HepG2 (cell line): ENCODE results near the gene PTGDR2. TPM values are rescaled to one million over a fixed set of nuclear protein-coding genes. Genes with fewer than 3 reads are reported as not detected.

Experiments
- CBX5 ChIP-seq: sonication (generic); formaldehyde crosslinking; IDR thresholded peaks from 2 replicates; pipeline ENCODE4 v1.4.0; 2020; ENCODE audit warnings: missing genetic modification reagents, borderline replicate concordance
- ELF1 ChIP-seq: sonication (generic); formaldehyde crosslinking; IDR thresholded peaks from 2 replicates; pipeline ENCODE4 v1.4.0; 2020; ENCODE audit warnings: missing genetic modification reagents
- IRF2 ChIP-seq: IDR thresholded peaks from 2 replicates; pipeline ENCODE4 v1.6.1; 2018; ENCODE audit warnings: missing genetic modification reagents, missing compliant biosample characterization
- MIXL1 ChIP-seq: IDR thresholded peaks from 2 replicates; pipeline ENCODE4 v1.6.1; 2016
- RCOR2 ChIP-seq: IDR thresholded peaks from 2 replicates; pipeline ENCODE4 v1.6.1; 2016; ENCODE audit warnings: missing biosample characterization, missing genetic modification reagents
- RXRA ChIP-seq: sonication (generic); formaldehyde crosslinking; IDR thresholded peaks from 2 replicates; pipeline ENCODE4 v1.5.1; 2020; ENCODE audit warnings: missing genetic modification reagents
- SALL1 ChIP-seq: sonication (generic); formaldehyde crosslinking; IDR thresholded peaks from 2 replicates; pipeline ENCODE4 v1.8.0; 2022; ENCODE audit warnings: mild to moderate bottlenecking, missing genetic modification reagents
- SALL2 ChIP-seq: sonication (generic); formaldehyde crosslinking; IDR thresholded peaks from 2 replicates; pipeline ENCODE4 v1.8.1; 2023; ENCODE audit warnings: mild to moderate bottlenecking, missing genetic modification reagents, inconsistent platforms
- SMYD3 ChIP-seq: sonication (generic); formaldehyde crosslinking; IDR thresholded peaks from 2 replicates; pipeline ENCODE4 v1.8.1; 2023; ENCODE audit warnings: mild to moderate bottlenecking, missing genetic modification reagents
- TBP ChIP-seq: sonication (generic); formaldehyde crosslinking; IDR thresholded peaks from 2 replicates; pipeline ENCODE4 v1.5.0; 2020; ENCODE audit warnings: missing genetic modification reagents
- ZFX ChIP-seq: sonication (generic); formaldehyde crosslinking; IDR thresholded peaks from 2 replicates; pipeline ENCODE4 v1.4.0; 2020; ENCODE audit warnings: mild to moderate bottlenecking, low read depth, missing genetic modification reagents, moderate library complexity
- ZNF709 ChIP-seq: sonication (generic); formaldehyde crosslinking; IDR thresholded peaks from 2 replicates; pipeline ENCODE4 v1.5.0; 2020; ENCODE audit warnings: mild to moderate bottlenecking, missing genetic modification reagents
- polyA plus RNA-seq, 8 experiments: library from polyadenylated mRNA; depleted of rRNA in 3 of 8; stranded (reverse) in 7 of 8; unstranded in 1 of 8; fragments of >200 nt; fragmentation: Illumina TruSeq in 4 of 8; extraction: Trizol in 4 of 8; gene quantifications; 2 replicates each; pipeline versions ENCODE4 v1.2.1 to v1.2.3, GENCODE V29; 2011 to 2016; ENCODE audit warnings: low read depth in 4 of 8, missing spikeins in 1 of 8, mixed read lengths in 1 of 8; ENCODE audit not compliant: insufficient read depth in 1 of 8
- total RNA-seq, 5 experiments: library from RNA; depleted of rRNA; stranded (reverse); fragments of >200 nt; fragmentation: Illumina TruSeq; extraction: Trizol; gene quantifications; 2 replicates each; pipeline ENCODE4 v1.2.3, GENCODE V29; 2016; ENCODE audit warnings: low read depth in 1 of 5
- TF ChIP-seq, protein P1 (sequence below), 2 experiments: fragments of 450-650 bp in 1 of 2; sonication (generic) in 1 of 2; formaldehyde crosslinking in 1 of 2; IDR thresholded peaks; 2 replicates each; pipeline versions ENCODE4 v1.6.1 to v1.8.0; 2016 to 2022; ENCODE audit warnings: antibody characterized with exemption in 1 of 2, mild to moderate bottlenecking in 1 of 2, missing genetic modification reagents in 1 of 2
- TF ChIP-seq, protein P2 (sequence below): sonication (generic); formaldehyde crosslinking; IDR thresholded peaks from 2 replicates; pipeline ENCODE4 v1.8.0; 2022; ENCODE audit warnings: missing genetic modification reagents, mild to moderate bottlenecking, borderline replicate concordance
- TF ChIP-seq, protein P3 (sequence below): sonication (generic); formaldehyde crosslinking; IDR thresholded peaks from 2 replicates; pipeline ENCODE4 v1.8.0; 2022; ENCODE audit warnings: low read depth, missing genetic modification reagents

PTGDR2 gene
- total and polyA plus RNA-seq, 2 of the 13 experiments (the other 11 are each of a cell fraction or from before 2014, with no cell fraction given), result 1.9 to 2.5 TPM

DNA sequence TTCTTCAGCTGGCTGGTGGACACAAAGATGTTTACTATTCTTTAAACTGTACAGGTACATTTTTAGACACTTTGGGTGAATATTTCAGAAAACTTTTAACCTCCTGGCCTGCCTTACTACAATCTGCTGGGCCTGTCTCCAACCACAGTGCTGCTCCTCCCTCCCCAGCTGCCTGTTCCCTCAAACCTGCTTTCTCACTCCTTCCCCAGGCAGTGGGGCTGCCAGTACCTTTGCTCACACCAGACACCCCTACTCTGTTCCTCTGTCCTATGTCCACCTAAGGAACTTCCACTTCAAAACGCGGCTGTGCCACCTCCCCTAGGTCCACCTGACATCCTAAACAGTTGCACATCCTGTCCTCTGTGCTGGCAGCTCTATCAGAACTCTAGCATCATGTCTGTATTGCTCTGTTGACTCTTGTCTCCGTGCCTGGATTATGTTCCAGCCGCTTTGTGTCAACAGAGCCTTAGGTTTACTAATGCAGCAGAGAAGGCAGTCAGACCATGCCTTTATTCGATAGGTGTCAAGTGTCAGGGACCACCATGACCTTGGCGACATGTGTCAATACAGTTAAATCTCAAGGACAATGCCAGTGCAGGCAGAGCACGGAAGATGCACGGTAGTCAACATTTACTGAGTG is 25.0 kb upstream of the PTGDR2 start (continued):
- TF ChIP-seq, protein P1, sequence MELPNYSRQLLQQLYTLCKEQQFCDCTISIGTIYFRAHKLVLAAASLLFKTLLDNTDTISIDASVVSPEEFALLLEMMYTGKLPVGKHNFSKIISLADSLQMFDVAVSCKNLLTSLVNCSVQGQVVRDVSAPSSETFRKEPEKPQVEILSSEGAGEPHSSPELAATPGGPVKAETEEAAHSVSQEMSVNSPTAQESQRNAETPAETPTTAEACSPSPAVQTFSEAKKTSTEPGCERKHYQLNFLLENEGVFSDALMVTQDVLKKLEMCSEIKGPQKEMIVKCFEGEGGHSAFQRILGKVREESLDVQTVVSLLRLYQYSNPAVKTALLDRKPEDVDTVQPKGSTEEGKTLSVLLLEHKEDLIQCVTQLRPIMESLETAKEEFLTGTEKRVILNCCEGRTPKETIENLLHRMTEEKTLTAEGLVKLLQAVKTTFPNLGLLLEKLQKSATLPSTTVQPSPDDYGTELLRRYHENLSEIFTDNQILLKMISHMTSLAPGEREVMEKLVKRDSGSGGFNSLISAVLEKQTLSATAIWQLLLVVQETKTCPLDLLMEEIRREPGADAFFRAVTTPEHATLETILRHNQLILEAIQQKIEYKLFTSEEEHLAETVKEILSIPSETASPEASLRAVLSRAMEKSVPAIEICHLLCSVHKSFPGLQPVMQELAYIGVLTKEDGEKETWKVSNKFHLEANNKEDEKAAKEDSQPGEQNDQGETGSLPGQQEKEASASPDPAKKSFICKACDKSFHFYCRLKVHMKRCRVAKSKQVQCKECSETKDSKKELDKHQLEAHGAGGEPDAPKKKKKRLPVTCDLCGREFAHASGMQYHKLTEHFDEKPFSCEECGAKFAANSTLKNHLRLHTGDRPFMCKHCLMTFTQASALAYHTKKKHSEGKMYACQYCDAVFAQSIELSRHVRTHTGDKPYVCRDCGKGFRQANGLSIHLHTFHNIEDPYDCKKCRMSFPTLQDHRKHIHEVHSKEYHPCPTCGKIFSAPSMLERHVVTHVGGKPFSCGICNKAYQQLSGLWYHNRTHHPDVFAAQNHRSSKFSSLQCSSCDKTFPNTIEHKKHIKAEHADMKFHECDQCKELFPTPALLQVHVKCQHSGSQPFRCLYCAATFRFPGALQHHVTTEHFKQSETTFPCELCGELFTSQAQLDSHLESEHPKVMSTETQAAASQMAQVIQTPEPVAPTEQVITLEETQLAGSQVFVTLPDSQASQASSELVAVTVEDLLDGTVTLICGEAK (IDR thresholded peaks at IDR 0.05), result no peak
- TF ChIP-seq, protein P1 (CRISPR knock-in tag; IDR thresholded peaks at IDR 0.05), result peak; percentile 80; the same call in 1 of the 2 replicates
- TF ChIP-seq, protein P2, sequence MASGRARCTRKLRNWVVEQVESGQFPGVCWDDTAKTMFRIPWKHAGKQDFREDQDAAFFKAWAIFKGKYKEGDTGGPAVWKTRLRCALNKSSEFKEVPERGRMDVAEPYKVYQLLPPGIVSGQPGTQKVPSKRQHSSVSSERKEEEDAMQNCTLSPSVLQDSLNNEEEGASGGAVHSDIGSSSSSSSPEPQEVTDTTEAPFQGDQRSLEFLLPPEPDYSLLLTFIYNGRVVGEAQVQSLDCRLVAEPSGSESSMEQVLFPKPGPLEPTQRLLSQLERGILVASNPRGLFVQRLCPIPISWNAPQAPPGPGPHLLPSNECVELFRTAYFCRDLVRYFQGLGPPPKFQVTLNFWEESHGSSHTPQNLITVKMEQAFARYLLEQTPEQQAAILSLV (CRISPR knock-in tag), result peak; percentile 86
- TF ChIP-seq TBP (CRISPR knock-in tag) (0 out of 2 replicates have a peak, but pooled peaks have one; percentile 75), MIXL1 (CRISPR knock-in tag) (peak; percentile 96), SMYD3 (peak; percentile 95), IRF2 (CRISPR knock-in tag) (peak; percentile 95), CBX5 (CRISPR knock-in tag) (peak; percentile 87; the same call in 1 of the 2 replicates), SALL1 (CRISPR knock-in tag) (peak; percentile 100), RXRA (peak; percentile 86; the same call in 1 of the 2 replicates), SALL2 (peak; percentile 71; the same call in 1 of the 2 replicates), ZNF709 (CRISPR knock-in tag) (peak; percentile 70; the same call in 1 of the 2 replicates), RCOR2 (peak; percentile 97), ELF1 (CRISPR knock-in tag) (peak; percentile 56; the same call in 1 of the 2 replicates), ZFX (CRISPR knock-in tag) (0 out of 2 replicates have a peak, but pooled peaks have one; percentile 36)
- TF ChIP-seq, protein P3, sequence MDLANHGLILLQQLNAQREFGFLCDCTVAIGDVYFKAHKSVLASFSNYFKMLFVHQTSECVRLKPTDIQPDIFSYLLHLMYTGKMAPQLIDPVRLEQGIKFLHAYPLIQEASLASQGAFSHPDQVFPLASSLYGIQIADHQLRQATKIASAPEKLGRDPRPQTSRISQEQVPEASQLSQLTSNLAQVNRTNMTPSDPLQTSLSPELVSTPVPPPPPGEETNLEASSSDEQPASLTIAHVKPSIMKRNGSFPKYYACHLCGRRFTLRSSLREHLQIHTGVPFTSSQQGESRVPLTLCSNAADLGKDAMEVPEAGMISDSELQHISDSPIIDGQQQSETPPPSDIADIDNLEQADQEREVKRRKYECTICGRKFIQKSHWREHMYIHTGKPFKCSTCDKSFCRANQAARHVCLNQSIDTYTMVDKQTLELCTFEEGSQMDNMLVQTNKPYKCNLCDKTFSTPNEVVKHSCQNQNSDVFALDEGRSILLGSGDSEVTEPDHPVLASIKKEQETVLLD (CRISPR knock-in tag), result peak; percentile 66; the same call in 1 of the 2 replicates
